GM19238 (cell line): Measurements from ENCODE around the gene GRM7.

Source experiments
- DNase-seq: peaks from one replicate; pipeline ENCODE4 v3.0.0; 2011; ENCODE audit warnings: low spot score; ENCODE audit not compliant: insufficient read length

GRM7 gene

GRCh38 chr3:7144697-7145308 is 283.9 kb downstream of the GRM7 start:
- no peak for DNase-seq

DNA sequence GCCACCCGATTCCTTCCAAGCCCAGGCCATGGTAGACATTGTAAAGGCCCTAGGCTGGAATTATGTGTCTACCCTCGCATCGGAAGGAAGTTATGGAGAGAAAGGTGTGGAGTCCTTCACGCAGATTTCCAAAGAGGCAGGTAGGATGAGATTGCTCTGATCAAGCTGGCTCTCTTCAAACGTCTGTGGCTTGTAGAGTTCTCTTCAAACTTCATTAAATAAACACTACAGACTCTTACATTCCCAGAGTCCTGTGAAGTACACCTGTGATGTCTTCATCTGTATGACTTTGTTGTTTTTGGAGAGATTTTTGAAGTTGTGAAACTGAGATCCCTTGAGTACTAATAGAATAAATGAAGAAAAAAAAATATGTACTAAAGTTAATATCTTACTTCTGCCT is 285.6 kb downstream of the GRM7 start:
- DNase-seq: no peak

- DNase-seq: no peak
Observed at GRCh38 chr3:7158516-7158915, 297.6 kb downstream of the GRM7 start.

GRCh38 chr3:7160689-7161088 is 299.8 kb downstream of the GRM7 start:
- DNase-seq: no peak

DNA sequence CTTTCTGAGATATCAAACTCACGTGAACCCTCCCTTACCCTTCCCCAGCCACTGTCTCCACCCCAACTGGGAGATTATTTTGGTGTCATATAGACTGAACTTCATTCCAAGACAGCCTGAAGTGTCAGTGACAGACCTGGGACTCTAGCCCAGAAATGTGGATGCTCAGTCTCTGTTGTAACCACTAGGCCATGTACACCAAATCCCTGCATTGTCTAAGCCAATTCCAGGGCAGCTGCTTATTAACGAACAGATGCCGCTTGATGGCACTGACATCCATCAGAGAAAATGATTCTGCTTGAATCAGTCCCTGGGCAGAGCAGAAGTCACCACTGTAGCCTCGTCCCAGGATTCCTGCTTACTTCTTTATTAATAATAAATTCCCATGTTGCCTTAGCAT is 305.5 kb downstream of the GRM7 start:
- DNase-seq: no peak

DNA sequence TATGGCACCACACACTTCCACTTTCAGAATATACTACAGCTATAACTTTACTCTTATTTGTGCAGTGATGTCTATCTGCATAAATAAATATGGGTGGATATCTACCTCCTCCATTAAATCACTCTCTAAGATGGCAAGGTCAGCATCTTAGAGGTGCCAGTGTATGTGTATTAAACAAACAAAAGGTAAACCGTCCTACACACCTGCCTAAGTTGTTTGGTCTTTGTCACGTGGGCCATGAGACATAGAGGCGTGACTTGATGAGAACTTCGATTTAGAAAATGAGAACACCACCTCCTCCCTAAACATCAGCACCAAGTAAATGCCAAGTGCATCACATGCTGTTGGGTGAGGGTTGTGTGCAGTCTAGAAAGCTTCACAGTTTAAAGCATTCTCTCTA is 310.6 kb downstream of the GRM7 start:
- DNase-seq: no peak

- no peak for DNase-seq
Observed at GRCh38 chr3:7172996-7173395, 312.1 kb downstream of the GRM7 start.

DNA sequence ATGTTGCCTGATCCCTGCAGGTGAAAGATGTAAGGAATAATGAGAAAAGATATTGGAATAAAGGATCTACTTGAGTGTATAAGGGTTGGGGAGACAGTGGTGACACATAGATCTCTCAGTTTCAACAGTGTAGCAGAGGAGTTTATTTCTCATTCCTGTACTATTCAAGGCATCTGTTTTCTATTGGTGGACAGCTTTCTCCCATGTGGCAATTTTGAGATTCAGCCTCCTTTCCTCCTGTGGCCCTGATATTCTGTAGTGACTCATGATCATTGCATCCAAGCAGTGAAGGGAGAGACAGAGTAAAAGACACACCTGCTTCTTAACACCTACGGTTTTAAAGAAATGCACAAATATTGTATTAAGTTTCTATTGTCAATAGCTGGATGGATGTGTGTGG is 327.6 kb downstream of the GRM7 start:
- no peak for DNase-seq

GRCh38 chr3:7190095-7190494 is 329.2 kb downstream of the GRM7 start:
- no peak for DNase-seq

GRCh38 chr3:7193269-7193668 is 332.4 kb downstream of the GRM7 start:
- no peak for DNase-seq

- no peak for DNase-seq
Observed at GRCh38 chr3:7194071-7194835, 333.3 kb downstream of the GRM7 start.

GRCh38 chr3:7195934-7196333 is 335.0 kb downstream of the GRM7 start:
- DNase-seq: no peak

GRCh38 chr3:7201784-7202183 is 340.9 kb downstream of the GRM7 start:
- no peak for DNase-seq

- DNase-seq: no peak
Observed at GRCh38 chr3:7203969-7204847, 343.3 kb downstream of the GRM7 start.

GRCh38 chr3:7204848-7205156 is 343.9 kb downstream of the GRM7 start:
- DNase-seq: no peak

DNA sequence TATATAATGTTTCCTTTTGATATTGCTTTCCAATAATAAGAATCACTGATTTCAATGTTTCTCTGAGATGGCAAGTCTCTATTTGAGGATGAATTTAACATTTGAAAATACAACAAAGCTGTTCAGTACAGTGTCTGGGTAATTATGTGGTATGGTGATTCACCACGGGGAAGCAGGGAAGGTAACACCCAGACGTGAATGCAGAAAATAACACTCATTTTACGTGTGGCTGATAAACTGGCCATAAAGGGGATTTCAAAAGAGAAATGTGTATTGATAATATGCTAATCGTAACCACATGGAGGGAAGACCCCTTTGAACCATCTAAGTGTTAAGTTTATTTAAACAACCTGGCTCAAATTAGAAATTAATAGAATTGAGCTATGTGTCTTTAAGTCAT is 344.6 kb downstream of the GRM7 start:
- no peak for DNase-seq

DNA sequence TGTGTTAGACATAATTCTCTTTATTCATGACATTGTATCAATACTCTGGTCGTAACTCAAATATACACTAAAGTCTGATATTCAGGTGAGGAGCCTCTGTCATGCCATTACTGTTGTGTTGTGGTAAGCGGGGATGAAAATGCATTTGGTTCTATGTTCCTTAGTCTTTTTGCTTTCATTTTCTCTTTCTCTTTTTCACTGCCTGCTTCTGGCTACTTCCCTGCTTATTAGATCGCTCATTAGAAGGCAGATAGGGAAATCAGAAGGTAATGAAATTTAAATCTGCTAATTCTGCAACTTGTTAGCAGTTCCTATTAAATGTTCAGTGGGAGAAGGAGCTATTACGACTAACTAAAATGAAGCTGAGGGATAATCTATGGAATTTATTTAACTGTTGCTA is 345.0 kb downstream of the GRM7 start:
- DNase-seq: no peak

- no peak for DNase-seq
Observed at GRCh38 chr3:7207125-7207524, 346.2 kb downstream of the GRM7 start.

DNA sequence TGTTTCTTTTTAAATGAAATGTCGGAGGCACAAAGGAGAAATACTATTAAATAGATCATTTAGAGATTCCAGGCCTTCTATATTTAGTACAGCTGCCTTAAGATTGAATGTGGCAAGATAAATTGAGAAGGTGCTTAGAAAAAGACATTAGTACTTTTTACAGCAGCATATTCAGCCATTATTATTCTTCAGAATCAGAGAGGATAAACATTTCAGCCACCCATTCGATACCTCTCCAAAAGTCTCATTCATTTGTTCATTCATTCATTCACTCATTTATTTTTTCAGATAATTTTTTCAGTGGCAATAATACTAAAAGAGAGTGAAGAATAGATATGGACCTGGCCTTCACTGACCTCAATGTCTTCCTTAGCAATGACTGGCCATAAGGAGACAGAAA is 347.0 kb downstream of the GRM7 start:
- no peak for DNase-seq

- DNase-seq: no peak
Observed at GRCh38 chr3:7209098-7209497, 348.2 kb downstream of the GRM7 start.

DNA sequence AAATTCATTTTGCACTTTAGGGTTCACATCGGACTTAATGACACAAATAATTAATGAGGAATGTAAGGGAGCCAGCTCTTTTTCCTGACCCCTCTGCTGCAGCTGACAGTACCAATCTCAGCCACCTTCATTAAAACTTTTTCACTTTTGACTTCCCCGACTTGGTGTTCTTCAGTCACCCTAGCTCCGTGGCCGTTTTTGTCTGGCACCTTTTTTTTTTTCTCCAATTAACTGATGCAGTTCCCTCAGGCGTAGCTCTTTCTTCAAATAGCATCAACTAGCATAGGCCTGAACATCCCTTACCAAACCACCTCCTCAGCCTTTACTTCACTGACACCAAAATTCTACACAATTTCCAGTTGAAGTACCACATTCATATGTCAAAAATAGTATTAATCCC is 350.8 kb downstream of the GRM7 start:
- no peak for DNase-seq

- DNase-seq: no peak
Observed at GRCh38 chr3:7215706-7216105, 354.8 kb downstream of the GRM7 start.

DNA sequence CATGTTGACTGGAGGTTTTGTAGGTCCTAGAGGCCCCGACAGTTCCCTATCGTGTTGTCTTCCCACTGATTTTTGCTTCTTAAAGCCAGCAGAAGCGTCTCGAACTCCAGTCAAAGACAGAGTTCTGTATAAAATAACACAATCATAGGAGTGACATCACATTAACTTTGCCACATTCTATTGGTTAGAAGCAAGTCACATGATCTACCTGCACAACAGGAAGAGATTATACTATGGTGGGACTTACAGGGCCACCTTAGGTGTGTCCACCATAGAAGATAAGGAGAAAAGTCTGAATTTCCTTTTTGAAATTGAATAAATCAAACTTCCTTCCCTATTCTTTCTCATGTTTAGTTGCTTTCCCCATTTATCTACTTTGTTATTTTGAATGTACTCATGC is 365.5 kb downstream of the GRM7 start:
- no peak for DNase-seq
